D721Med (cell line): ENCODE measurements around the gene SORL1.
"Not testable (repeated sequence)": the region's sequence is repeated elsewhere in the genome, so short reads cannot be mapped to it uniquely, and the experiment has no call there.

Experiments used
- DNase-seq: peaks from one replicate; pipeline ENCODE4 v3.0.0; 2011; ENCODE audit warnings: low spot score; ENCODE audit not compliant: insufficient read length
- FAIRE-seq: peaks from 2 replicates; lab custom pipeline; 2011; peaks lifted over from hg19 to GRCh38; lab: Jason Lieb, UNC
- CTCF ChIP-seq: IDR thresholded peaks from 2 replicates; pipeline ENCODE4 v1.5.1; 2012; ENCODE audit warnings: mild to moderate bottlenecking, control low read depth; ENCODE audit not compliant: insufficient read depth; ENCODE audit errors: missing control alignments

The SORL1 gene

GRCh38 chr11:121636800-121637176 is 184.7 kb downstream of the SORL1 start:
- FAIRE-seq (no peak), DNase-seq (no peak)
- no peak for TF ChIP-seq CTCF

GRCh38 chr11:121637587-121637986 is 185.5 kb downstream of the SORL1 start:
- not testable (repeated sequence) for FAIRE-seq

DNA sequence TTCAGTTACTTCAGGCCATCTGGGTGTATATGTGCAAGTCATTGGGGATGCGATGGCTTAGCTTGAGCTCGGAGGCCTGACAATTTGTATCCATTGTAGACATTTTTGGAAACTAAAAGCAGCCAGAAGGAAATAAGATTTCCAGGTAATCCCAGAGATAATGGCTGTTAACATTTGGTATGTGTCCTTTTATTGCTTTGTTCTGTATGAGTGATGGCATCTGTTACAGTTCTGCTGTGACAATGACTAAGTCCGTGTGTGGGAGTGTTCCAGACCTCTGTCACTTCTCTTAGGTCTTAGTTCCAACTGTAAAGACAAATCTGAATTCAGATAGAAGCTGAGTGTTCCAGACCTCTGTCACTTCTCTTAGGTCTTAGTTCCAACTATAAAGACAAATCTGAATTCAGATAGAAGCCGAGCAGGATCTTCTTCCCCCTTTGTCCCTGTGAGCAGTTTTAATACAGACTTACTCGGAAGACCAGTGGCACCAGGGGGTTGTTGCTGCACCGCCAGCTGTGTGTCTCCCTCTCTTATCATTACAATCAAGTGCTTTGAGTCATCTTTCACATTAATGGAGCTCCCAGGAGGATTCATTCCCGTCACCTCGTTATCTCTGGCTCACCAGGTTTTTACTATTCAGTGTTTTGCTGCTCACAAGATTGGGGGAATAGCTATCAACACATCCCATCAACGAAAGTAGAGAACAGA is 191.5 kb downstream of the SORL1 start:
- FAIRE-seq: no peak
- no peak for TF ChIP-seq CTCF
- DNase-seq: no peak

More at GRCh38 chr11:121637587-121637986, 185.5 kb downstream of the SORL1 start:
- DNase-seq: not testable (repeated sequence)

DNA sequence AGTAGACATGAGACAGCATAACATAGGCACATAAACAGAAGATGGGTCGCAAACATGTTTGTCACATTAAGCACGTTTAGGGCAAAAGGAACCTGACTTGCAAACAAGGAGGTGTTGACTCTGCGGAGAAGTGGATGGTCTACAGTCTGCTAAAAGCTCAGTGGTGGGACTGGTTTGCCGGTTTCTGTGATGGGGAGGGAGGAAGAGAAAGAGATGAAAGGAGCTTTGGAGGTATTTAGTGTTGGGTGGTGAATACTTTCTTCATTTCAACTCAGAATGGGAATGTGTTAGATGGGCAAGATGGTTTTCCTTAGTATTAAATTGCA is 192.0 kb downstream of the SORL1 start:
- no peak for FAIRE-seq
- no peak for TF ChIP-seq CTCF
- DNase-seq: no peak

- no peak for TF ChIP-seq CTCF
- no peak for DNase-seq
- no peak for FAIRE-seq
Observed at GRCh38 chr11:121645001-121645400, 192.9 kb downstream of the SORL1 start.

DNA sequence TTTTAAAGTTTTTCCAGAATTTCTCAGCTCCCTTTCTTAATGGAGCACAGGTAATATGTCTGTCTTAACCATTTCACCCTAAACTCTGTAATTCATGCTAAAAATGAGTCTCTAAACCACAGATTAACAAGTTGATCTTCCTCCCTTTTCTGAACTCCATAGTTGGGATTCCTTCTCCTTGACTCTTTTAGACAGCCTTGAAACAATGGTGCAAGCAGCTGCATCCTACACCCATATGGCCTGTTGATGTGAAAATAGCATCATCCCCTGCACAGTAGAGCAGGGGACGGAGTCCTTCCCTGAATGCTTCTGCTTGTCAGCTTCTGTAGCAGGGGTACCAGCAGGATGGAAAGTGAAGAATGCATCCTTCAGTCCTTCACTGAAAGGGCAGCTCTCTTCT is 193.5 kb downstream of the SORL1 start:
- no peak for TF ChIP-seq CTCF
- DNase-seq: no peak

GRCh38 chr11:121648306-121648705 is 196.2 kb downstream of the SORL1 start:
- DNase-seq: no peak
- FAIRE-seq: no peak
- no peak for TF ChIP-seq CTCF

More for the DNA sequence above, 193.5 kb downstream of the SORL1 start:
- FAIRE-seq: no peak
